Left renal cortex interstitium (tissue), 4 donors: ENCODE measurements around the gene SLC15A1. TPM values are rescaled to one million over a fixed set of nuclear protein-coding genes. Genes with fewer than 3 reads are reported as not detected.
"Not testable (repeated sequence)": the region's sequence is repeated elsewhere in the genome, so short reads cannot be mapped to it uniquely, and the experiment has no call there.

Experiments
- DNase-seq, 4 donors: peaks; one replicate each; pipeline ENCODE4 v3.0.0-alpha.2; 2013; ENCODE audit warnings: low read depth in 4 of 4, low spot score in 2 of 4, missing footprints in 1 of 4
- polyA plus RNA-seq, 4 donors: library from polyadenylated mRNA; unstranded; fragments of 120-200 nt; gene quantifications; one replicate each; pipeline ENCODE4 v1.2.1, GENCODE V29; 2013; ENCODE audit not compliant: insufficient read length in 4 of 4

Gene SLC15A1
- polyA plus RNA-seq, 4 donors: 7.9 to 13.2 (median 11.6) TPM

DNA sequence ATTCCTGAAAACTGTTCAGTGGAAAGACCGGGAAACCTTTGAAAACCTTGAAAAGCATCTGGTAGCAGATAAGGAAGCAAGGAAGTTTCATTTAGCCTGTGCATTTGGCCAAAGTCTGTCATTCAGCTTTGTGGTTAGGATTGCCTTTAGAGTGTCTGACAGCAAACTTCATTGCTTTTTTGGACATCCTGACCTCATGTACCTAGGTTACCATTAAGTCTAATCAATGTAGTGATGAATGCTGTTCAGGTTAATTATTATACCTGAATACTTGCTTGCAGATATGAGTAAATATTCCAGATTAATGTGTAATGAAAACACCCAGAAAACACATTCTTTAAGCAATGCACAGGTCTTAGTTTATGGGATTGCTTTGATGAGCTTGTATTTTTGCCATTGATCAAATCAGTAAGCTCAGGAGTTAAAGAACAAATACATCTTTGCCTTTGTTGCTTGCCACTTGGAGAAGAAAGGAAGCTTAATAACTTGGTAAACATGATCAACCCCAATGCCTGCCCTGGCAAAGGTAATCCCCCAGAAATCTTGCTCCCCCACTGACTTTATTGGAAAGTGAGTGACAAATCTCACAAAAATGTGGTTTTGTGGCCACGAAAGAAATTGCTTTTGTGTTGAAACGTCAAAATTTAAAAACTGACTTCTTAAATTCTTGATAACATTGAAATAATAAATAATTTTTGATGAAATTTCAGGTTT, 87.4 kb downstream of the SLC15A1 start:
- DNase-seq: no peak

DNA sequence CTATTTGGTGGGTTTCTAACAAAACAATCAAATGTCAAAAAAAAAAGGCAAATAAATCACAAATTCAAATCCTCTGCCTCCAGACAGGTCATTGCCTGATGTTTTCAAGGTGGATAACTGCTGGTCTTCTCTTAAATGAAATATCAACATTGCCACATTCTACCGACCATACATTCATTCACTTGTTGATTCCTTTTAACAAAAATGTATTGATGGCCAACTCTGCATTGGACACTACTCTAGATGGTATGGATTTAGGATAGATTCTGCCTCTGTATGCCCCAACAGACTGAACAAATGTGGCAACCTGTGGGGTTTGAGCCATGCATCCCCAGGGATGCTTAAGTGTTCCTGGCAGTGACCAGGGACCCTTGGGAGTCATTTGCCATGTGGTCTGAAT, 88.0 kb downstream of the SLC15A1 start:
- no peak for DNase-seq

DNA sequence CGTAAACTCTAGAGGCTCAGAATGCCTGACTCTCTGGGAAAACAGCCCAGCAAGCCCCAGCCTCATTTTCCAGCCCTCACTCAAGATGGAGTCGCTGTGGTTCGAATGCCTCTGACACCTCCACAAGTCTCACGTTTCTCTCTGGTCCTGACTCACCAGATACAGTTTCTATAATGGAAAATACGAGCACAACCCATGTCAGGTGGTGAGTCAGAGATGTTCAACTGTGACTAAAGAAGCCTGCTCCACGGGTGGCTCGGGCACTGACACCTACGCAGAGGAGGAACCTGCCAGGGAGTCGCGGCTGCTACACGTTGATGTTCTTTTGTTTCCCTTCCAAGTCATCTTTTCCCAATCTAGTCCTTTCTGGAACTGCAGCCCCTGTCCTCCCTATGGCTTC, 88.4 kb downstream of the SLC15A1 start:
- no peak for DNase-seq

DNA sequence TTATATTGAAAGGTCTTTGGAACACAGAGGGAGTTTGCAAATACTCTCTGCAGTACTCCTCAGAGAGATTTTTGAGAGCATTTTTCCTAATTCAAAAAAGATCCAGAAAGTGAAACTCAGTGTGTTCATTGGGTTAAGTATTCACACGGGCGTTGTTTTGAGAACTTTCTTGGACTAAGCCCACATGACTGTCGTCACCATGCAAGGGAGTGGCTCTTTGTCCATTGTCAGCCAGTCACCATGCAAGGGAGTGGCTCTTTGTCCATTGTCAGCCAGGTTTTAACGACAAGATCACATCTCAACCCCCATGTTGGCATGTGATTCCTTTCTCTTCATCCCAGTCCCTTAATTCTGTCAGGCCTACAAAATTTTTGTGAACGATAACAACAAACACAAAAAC, 94.3 kb downstream of the SLC15A1 start:
- no peak for DNase-seq

DNA sequence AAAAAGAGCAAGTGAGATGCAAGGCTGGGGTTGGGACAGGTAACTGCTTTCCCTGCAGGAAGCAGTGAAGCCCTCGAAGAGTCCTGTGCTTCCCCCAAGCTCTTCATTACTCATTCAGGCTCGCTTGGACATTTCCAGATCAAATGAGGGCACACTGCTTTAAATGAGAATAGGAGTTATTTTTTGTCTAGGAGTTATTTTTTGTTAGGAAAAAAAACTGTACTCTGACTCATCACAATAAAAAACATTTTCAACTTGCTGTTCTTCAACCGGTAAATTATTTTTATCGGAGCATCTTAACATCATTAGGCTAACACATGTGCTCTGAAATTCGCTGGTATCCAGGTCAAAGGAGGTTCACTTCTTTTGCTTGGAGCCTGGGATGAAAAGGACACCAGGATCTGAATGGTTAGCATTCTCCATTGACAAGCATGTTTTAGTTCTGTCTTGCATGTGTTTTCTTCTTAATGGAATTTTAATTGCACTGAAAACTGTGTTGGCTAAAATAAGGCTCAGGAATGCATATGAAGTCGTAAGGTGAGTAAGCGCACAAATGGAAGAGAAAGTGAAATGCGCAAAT, 94.9 kb downstream of the SLC15A1 start:
- no peak for DNase-seq

DNA sequence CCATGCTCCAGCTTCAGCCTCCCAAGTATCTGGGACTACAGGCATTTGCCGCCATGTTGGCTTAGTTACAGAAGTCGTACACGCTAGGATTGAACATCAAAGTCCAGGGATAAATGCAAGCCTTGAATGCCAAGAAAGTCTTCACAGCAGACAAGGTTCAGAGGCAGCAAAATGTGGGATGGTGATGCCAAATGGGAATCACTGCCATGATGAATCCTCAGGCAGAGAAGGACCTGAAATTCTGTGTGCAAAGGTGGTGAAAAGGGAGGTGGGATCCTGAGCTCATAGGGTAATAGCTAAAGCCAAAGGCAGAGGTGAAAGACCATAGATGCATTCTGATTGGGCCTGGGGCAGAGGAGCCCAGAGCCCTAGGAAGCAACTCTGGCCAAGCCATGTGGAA, 96.2 kb downstream of the SLC15A1 start:
- no peak for DNase-seq

DNA sequence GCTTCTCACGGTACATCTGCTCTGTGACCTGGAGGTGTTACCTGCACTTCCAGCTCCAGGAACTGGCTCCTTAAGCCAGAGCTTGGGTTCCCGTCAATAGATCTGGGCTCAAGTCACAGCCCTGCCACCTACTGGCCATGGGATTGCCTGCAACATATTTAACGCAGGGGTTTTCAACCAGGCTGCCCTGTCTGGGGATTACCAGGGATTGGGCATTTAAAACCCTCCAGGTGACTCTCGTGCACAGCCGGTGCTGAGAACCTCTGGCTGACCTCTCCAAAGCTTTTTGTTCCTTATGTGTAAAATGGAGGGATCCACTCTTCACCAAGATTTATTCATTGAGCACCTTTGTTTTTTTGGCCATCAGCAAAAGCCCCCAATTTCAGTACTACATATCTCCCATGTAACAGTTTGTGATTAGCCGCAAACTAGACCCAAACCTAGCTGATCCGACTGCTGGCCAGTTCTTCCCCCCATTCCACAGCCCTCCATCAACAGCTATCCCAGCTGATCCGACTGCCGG, 98.9 kb downstream of the SLC15A1 start:
- DNase-seq: peak; percentile 51 to 83 (median 60)

DNA sequence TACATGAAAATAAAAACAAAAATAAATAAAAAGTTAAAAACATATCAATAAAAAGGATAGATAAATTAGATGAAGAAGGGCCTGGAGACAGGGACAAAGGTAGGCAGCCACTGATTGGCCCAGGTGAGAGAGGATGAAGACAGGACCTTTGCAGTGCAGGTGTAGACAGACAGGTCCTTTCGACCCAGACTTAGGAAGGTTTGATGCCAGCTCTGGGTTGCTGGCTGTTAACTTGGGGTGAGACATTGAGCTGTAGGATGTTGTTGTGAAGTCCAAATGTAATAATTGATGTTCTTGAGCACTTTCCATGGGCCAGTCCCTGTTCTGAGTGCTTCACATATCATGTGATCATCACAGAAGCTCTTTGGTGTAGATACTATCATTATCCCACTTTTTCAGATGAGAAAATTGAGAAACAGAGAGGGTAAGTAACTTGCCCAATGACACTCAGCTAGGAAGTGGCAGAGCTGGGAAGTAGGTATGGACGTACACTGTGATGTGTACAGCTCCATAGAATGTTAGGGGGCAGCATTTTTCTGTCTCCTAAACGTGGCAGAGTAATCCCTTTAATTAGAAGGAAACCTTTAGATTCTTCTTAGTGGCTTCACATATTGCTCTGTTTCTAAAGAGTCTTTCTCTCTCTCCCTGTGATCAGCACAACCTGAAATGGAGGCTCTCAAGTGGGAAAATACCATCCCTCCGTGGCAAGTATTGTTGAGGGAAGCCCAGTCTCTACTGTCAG, 99.6 kb downstream of the SLC15A1 start:
- DNase-seq: no peak

DNA sequence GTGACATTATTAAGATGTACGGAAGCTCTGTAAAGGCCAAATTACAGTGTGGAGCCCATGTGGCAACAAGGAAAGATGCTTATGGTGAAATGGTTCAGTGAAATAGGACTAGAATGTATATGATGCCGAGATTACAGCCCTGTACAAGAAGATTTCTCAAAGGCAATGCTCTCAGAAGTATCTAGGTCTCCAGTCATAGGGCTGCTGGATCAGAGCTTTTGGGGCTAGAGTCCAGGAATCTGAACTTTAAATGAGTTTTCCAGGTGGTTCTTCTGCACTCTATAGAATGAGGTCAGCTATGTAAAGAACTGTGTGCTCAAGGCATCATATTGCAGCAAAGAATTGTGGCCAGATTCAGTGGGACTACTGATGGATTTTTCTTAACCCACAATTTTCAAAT, 100.2 kb downstream of the SLC15A1 start:
- no peak for DNase-seq

DNA sequence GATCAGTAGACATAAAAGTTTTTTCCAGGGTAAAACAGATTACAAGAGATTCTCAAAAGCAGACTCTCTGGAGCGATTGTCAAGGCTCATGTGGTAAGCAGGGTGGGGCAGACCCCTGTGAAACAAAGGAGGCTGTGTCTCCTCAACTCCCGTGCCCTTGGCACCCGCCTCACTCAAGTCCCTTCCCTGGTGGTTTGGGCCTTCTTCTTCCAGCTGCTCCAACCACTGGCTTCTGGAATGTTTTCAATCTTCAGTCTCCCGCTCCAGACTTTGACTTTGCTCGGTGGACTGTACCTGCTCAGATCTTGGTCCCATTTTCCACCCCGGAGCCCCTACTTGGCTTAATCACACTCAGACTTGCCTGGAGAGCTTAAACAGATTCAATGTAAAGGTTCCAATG, 100.7 kb downstream of the SLC15A1 start:
- no peak for DNase-seq

DNA sequence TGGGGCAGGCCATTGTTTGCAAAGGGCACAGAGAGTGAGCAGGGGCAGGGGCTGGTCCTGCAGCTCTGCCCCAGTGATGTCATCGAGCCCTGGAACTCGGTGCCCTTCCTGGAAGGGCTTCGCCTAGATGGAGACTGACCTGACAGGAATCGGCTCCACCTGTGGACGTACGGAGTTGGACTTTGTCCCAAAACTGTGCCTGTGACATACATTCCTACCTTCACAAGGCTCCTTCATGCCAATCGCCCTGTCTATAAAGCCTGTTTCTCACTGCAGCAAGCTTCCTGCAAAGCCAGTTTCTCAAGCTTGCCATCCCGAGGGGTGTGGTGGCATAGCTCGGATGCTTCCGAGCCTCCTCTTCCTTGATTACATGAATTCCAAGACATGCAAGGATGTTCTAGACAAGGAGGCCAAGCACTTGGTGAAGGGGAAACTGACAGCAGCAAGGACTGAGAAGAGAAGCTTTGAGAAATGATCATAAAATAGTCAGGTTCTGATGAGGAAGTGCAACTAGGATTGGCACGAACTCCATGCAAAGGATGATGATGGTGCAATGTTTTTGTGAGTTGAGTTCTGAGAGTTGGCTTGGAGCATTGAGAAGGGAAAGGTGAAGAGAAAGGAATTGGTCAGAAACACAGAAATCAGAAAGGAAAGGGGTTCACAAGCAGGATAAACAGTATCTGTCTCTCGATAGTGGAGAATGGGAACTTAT, 101.9 kb downstream of the SLC15A1 start:
- DNase-seq: no peak

DNA sequence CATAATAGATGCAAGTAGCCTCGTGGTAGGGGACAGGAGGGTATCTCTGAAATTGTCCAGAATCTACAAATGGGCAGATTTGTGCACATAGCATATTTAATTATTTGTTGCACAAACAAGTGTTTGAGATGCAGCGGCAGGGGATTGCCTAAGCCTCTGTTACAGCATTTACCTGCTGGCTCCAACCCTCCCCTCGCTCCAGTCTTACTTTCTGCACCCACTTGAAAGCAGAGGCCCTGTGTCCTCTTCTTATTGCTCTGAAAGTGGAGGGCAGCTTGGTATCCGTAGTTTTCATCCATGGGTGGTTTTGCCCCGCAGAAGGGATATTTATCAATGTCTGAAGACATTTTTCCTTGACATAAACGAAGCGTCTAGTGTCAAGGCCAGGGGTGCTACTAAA, 102.6 kb downstream of the SLC15A1 start:
- no peak for DNase-seq

DNA sequence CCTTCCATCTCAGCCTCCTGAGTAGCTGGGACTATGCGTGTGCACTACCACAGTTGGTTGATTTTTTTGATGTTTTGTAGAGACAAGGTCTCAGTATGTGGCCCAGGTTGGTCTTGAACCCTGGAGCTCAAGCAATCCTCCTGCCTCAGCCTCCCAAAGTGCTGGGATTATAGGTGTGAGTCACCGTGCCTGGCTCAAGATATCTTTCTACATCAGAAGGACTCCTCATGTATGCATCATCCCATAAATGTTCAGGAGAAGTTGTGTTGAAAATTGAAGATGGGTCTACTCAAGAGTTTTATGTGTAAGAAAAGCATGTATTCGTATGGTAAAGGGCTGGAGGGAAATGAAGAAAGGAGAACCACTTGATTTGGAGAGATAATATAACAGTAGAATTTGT, 103.8 kb downstream of the SLC15A1 start:
- DNase-seq: no peak

DNA sequence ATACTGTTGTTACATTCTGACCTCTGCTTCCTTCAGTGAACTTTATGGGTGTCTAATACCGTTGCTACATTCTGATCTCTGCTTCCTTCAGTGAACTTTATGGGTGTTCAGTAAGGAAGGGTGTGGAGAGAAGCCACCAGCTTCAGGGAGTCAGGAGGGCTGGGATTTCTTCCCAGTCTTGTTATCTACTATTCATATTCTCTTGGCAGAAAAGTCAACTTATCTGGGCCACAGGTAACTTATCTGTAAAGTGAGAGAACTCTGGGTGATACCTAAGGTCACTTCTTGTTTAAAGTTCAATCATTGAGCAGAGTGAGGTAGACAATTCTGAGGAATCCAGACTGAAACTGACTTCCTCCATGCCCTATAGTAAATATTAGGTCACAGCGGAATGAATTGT, 104.3 kb downstream of the SLC15A1 start:
- DNase-seq: no peak

DNA sequence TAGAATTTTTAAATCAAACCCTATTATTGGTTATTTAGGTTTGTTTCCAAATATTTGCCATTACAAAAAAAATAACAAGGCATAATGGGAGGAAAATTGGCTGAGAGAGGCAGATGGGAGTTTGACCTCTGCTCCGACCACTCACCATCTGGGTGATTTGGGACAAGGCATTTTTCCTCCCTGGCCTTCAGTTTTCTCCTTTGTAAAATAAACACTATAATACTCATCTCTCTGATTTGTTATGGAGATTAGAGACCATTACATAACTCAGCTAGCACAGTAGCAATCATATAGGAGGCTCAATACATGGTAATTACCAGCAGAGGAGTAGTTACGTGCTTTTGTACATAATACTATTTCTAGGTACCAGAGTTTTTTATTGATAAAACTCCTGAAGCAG, 105.4 kb downstream of the SLC15A1 start:
- DNase-seq: no peak

DNA sequence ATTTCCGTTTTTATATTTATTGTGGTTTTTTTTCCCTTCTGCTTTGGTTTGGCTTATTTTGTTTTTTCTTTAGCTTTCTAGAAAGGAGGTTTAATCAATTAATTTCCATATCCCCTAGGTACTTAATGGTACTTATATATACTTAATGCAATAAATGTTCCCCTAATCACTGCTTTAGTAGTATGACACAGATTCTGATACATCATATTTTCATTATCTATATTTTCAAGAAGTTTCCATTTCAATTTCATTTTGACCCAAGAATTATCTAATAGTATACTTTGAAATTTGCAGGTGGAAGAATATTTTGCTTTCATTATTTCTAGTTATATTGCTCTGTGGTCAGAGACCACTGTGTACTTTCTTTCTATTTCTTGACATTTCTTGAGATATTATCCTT, 109.0 kb downstream of the SLC15A1 start:
- DNase-seq: no peak

DNA sequence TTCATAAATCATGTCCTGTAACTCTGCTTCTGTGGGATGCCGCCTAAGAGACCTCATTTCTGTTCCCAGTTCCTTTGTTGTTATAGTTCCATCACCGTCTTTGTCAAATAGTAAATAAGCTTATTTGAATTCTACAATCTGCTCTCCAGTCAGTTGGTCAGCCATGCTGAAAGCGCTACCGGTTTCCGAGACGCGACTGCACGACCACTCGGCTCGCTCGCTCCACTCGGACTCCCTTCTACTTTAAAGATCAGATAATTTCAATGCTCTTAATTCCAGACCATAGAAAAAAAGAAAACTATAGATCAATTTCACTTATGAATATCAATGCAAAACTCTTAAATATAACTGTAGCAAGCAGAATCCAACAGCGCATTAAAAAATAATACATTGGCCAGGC, 111.4 kb downstream of the SLC15A1 start:
- DNase-seq: no peak

DNA sequence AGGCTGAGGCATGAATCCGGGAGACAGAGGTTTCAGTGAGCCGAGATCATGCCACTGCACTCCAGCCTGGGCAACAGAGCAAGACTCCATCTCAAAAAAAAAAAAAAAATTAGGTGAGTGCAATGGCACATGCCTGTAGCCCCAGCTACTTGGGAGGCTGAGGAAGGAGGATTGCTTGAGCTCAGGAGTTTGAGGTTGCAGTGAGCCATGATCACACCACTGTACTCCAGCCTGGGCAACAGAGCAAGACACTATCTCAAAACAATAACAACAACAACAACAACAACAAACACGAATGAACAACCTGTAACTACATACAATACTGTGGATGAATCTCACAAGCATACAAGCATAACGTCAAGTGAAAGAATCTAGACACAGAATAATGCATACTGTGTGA, 112.7 kb downstream of the SLC15A1 start:
- not testable (repeated sequence) for DNase-seq

DNA sequence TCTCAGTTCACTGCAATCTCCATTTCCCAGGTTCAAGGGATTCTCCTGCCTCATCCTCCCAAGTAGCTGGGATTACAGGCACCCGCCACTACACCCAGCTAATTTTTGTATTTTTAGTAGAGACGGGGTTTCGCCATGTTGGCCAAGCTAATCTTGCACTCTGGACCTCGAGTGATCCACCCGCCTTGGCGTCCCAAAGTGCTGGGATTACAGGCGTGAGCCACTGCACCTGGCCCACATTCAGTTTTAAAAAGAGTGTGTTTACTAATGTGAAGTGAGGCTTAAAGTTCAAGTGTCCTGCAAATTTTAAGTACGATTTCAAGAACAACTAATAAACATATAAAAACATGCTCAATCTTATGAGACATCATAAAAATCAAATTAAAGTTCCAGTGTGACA, 114.1 kb downstream of the SLC15A1 start:
- not testable (repeated sequence) for DNase-seq
